Fibroblast of lung (primary cell): ENCODE results near the gene AIMP2. TPM values are rescaled to one million over a fixed set of nuclear protein-coding genes. Genes with fewer than 3 reads are reported as not detected.

Source experiments
- DNase-seq, 2 donors: peaks; one replicate each; pipeline versions ENCODE4 v3.0.0 to v3.0.0-alpha.2; 2010; ENCODE audit warnings: low read depth in 2 of 2
- H2AFZ ChIP-seq: 2 replicates; pipeline ENCODE4 v1.5.1; 2012; ENCODE audit warnings: low read length, control low read depth, inconsistent platforms
- H3K27ac ChIP-seq: 2 replicates; pipeline ENCODE4 v1.5.1; 2011; ENCODE audit warnings: low read length, control low read depth; ENCODE audit not compliant: insufficient read depth
- H3K27me3 ChIP-seq: 2 replicates; pipeline ENCODE4 v1.5.1; 2011; ENCODE audit warnings: mild to moderate bottlenecking, low read length; ENCODE audit not compliant: control insufficient read depth, insufficient read depth
- H3K36me3 ChIP-seq: 2 replicates; pipeline ENCODE4 v1.5.1; 2011; ENCODE audit warnings: low read length; ENCODE audit not compliant: control insufficient read depth, insufficient read depth
- H3K4me1 ChIP-seq: 2 replicates; pipeline ENCODE4 v1.5.1; 2011; ENCODE audit warnings: low read length; ENCODE audit not compliant: control insufficient read depth, insufficient read depth; ENCODE audit errors: extremely low read depth
- H3K4me2 ChIP-seq: 2 replicates; pipeline ENCODE4 v1.5.1; 2011; ENCODE audit warnings: low read length, control low read depth; ENCODE audit not compliant: insufficient read depth; ENCODE audit errors: extremely low read depth
- H3K4me3 ChIP-seq, 4 experiments: fragments of 200-600 bp in 1 of 4; sonication (generic) in 1 of 4; replicated peaks in 1 of 4; 2 replicates each; pipeline ENCODE4 v1.5.1; 2011 to 2016; ENCODE audit warnings: low read length in 4 of 4, low read depth in 3 of 4, mild to moderate bottlenecking in 3 of 4, control low read depth in 2 of 4, inconsistent platforms in 1 of 4, mixed read lengths in 1 of 4; ENCODE audit not compliant: insufficient read depth in 1 of 4; ENCODE audit errors: control extremely low read depth in 1 of 4
- H3K79me2 ChIP-seq: 2 replicates; pipeline ENCODE4 v1.5.1; 2012; ENCODE audit warnings: mild to moderate bottlenecking, low read length, inconsistent platforms; ENCODE audit not compliant: control insufficient read depth, insufficient read depth
- H3K9ac ChIP-seq: 2 replicates; pipeline ENCODE4 v1.5.1; 2011; ENCODE audit warnings: mild to moderate bottlenecking, low read length, control low read depth; ENCODE audit not compliant: insufficient read depth
- H3K9me3 ChIP-seq: 2 replicates; pipeline ENCODE4 v1.5.1; 2012; ENCODE audit warnings: low read depth, low read length; ENCODE audit not compliant: control insufficient read depth, insufficient read depth
- H4K20me1 ChIP-seq: 2 replicates; pipeline ENCODE4 v1.5.1; 2011; ENCODE audit warnings: low read length; ENCODE audit not compliant: control insufficient read depth, insufficient read depth; ENCODE audit errors: extremely low read depth
- EZH2 ChIP-seq: IDR thresholded peaks from 2 replicates; pipeline ENCODE4 v1.5.1; 2012; ENCODE audit warnings: low read length, control low read depth, mild to moderate bottlenecking; ENCODE audit errors: missing control alignments
- polyA plus RNA-seq, 2 donors: library from polyadenylated mRNA; depleted of rRNA in 1 of 2; stranded (reverse) in 1 of 2; unstranded in 1 of 2; fragments of >200 nt; gene quantifications; 2 replicates each; pipeline ENCODE4 v1.2.1, GENCODE V29; 2011 to 2012; ENCODE audit warnings: missing spikeins in 1 of 2
- total RNA-seq: library from RNA; depleted of rRNA; stranded (reverse); fragments of >200 nt; gene quantifications from 2 replicates; pipeline ENCODE4 v1.2.1, GENCODE V29; 2014
- TF ChIP-seq, protein P1 (sequence below), 2 donors: IDR thresholded peaks in 1 of 2; conservative IDR thresholded peaks in 1 of 2; 1 replicate in 1 of 2; 2 replicates in 1 of 2; pipeline ENCODE4 v1.5.1; 2011 to 2012; ENCODE audit warnings: low read length in 2 of 2, control low read depth in 1 of 2, inconsistent platforms in 1 of 2, low read depth in 1 of 2, mild to moderate bottlenecking in 1 of 2

The AIMP2 gene
- total and polyA plus RNA-seq, 2 donors (not counting 1 experiment from before 2014, with no cell fraction given): 41.9 to 47.4 TPM

DNA sequence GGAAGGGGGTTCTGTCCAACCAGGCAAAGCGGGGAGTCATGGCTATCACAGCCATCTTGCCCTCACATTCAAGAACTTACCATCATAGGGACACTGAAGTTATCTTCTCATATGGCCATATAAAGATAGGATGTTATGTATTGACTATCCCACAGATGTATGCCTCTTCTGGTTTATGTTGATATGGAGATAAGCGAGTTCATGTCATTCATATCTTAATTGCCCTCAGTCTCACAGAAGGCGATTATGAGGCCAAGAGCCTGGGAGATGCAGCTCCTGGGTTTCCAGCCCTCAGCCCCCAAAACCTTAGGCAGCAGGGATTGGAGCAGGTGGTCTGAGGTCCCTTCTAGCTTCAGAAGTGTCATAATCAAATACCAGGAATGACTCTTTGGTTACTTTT, 13.6 kb downstream of the AIMP2 start:
- Histone ChIP-seq H3K4me1 (no peaks in the 10 kb centered on the region), H2AFZ (no peak overlapping the region), H3K36me3 (peaks cover 29% of the 10 kb centered on the region), H3K79me2 (no peaks in the 10 kb centered on the region), H3K9ac (no peak overlapping the region), H4K20me1 (no peaks in the 10 kb centered on the region), H3K9me3 (no peaks in the 10 kb centered on the region), H3K4me3 (no peak overlapping the region), H3K4me2 (no peak overlapping the region), H3K27ac (no peak overlapping the region), H3K27me3 (no peaks in the 10 kb centered on the region)
- DNase-seq: no peak
- no peak for TF ChIP-seq EZH2

DNA sequence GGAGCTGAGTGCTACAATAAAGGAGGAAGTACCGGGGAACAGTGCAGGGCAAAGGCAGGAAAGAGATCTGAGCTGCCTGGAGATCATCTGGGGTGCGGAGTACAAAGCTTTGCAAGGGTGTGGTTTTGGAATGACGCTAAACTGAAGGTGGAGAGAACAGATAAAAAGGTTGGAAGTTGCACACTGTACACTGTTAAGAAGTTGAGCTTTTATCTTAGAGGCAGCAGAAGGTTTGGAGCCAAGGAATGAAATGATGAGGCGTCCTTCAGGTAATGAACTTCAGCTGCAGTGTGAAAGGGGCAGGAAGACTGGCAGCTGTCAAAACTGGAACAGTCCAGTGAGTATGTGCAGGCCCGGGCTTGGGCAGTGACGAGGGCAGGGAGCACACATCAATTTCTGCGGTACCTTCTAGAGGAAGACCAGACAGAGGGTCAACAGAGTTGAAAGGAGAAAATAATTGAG, 14.9 kb downstream of the AIMP2 start:
- H3K4me2 ChIP-seq: no peak overlapping the region
- H3K79me2 ChIP-seq: no peaks in the 10 kb centered on the region
- TF ChIP-seq EZH2: no peak
- TF ChIP-seq, protein P1, sequence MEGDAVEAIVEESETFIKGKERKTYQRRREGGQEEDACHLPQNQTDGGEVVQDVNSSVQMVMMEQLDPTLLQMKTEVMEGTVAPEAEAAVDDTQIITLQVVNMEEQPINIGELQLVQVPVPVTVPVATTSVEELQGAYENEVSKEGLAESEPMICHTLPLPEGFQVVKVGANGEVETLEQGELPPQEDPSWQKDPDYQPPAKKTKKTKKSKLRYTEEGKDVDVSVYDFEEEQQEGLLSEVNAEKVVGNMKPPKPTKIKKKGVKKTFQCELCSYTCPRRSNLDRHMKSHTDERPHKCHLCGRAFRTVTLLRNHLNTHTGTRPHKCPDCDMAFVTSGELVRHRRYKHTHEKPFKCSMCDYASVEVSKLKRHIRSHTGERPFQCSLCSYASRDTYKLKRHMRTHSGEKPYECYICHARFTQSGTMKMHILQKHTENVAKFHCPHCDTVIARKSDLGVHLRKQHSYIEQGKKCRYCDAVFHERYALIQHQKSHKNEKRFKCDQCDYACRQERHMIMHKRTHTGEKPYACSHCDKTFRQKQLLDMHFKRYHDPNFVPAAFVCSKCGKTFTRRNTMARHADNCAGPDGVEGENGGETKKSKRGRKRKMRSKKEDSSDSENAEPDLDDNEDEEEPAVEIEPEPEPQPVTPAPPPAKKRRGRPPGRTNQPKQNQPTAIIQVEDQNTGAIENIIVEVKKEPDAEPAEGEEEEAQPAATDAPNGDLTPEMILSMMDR (conservative IDR thresholded peaks at IDR 0.05 in 1 of 2, IDR thresholded peaks at IDR 0.05 in 1 of 2; ENCODE audit: low read depth in 1 of 2, low read length in 2 of 2): no peak
- H3K9ac ChIP-seq: no peak overlapping the region
- no peak overlapping the region for H2AFZ ChIP-seq
- H4K20me1 ChIP-seq: no peaks in the 10 kb centered on the region
- no peak for DNase-seq
- peaks cover 26% of the 10 kb centered on the region for H3K36me3 ChIP-seq
- H3K9me3 ChIP-seq: no peaks in the 10 kb centered on the region
- no peak overlapping the region for H3K27ac ChIP-seq
- H3K27me3 ChIP-seq: no peaks in the 10 kb centered on the region
- H3K4me3 ChIP-seq: no peak overlapping the region
- H3K4me1 ChIP-seq: no peaks in the 10 kb centered on the region

DNA sequence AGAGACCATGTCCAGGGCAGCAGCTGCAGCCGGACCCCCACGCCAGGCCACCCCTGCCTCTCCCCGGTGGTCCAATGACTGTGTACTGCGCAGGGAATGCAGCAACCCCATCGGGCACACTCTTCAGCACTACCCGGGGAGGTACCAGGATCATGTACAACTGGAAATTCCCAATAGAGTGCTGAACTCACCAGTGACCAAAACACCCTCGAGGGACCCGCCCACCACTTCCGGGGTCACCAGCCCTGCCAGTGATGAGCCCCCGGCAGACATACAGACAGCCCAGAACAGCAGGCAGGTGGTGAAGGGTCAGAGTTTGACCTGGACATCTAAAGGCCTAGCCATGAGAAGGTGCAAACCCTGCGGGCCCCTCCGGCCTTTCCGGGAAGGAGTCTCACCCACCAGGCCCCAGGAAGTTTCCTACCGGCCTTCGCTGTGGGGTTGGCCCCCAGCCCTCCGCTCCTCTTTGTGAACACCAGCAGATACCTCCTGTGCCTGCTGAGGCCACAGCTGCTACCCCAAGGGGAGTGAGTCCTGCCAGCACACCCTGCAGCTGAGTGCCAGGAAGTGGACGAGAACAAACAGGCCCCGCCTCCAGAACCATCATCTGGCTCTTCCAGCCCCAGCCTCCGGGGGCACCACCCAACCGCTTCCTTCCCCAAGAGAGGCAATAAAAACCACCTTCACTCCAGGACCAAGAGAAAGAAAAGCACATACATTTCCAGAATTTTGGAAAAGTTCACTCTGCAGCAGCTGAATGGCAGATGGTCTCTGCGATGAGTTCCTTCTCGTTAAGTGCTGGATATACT, 17.1 kb downstream of the AIMP2 start:
- Histone ChIP-seq H3K79me2 (no peaks in the 10 kb centered on the region), H4K20me1 (no peaks in the 10 kb centered on the region), H3K4me3 (no peak overlapping the region), H3K27ac (no peak overlapping the region), H3K9me3 (no peaks in the 10 kb centered on the region), H3K4me2 (no peak overlapping the region), H3K27me3 (no peaks in the 10 kb centered on the region), H2AFZ (no peak overlapping the region), H3K9ac (no peak overlapping the region), H3K4me1 (no peaks in the 10 kb centered on the region), H3K36me3 (peaks cover 24% of the 10 kb centered on the region)
- TF ChIP-seq EZH2: no peak
- TF ChIP-seq, protein P1 (conservative IDR thresholded peaks at IDR 0.05 in 1 of 2, IDR thresholded peaks at IDR 0.05 in 1 of 2; ENCODE audit: low read depth in 1 of 2, low read length in 2 of 2): peak in 1 of 2 donors; percentile 27
- peak; percentile 4 to 24 for DNase-seq
